HepG2 (cell line): ENCODE data around the gene SLC2A4. TPM values are rescaled to one million over a fixed set of nuclear protein-coding genes. Genes with fewer than 3 reads are reported as not detected.
A peak's percentile ranks its signal among the peaks of the same experiment; 100 is the strongest.

ENCODE experiments used
- ATF1 ChIP-seq: IDR thresholded peaks from 2 replicates; pipeline ENCODE4 v1.6.1; 2016; ENCODE audit warnings: mild to moderate bottlenecking, control low read depth
- CSRNP2 ChIP-seq: sonication (generic); formaldehyde crosslinking; conservative IDR thresholded peaks from 2 replicates; pipeline ENCODE4 v1.8.0; 2022; ENCODE audit warnings: low read depth, missing genetic modification reagents
- CTCF ChIP-seq: sonication (generic); formaldehyde crosslinking; IDR thresholded peaks from 2 replicates; pipeline ENCODE4 v1.5.0; 2020; ENCODE audit warnings: mild to moderate bottlenecking, missing genetic modification reagents, moderate library complexity
- DBP ChIP-seq: sonication (generic); formaldehyde crosslinking; IDR thresholded peaks from 2 replicates; pipeline ENCODE4 v1.4.0; 2020; ENCODE audit warnings: missing genetic modification reagents; ENCODE audit errors: not compliant biosample characterization
- GATA4 ChIP-seq: sonication (generic); IDR thresholded peaks from 2 replicates; pipeline ENCODE4 v1.6.1; 2016; ENCODE audit warnings: antibody characterized with exemption, low read depth, borderline replicate concordance
- GMEB1 ChIP-seq: sonication (generic); formaldehyde crosslinking; IDR thresholded peaks from 2 replicates; pipeline ENCODE4 v1.5.1; 2020; ENCODE audit warnings: missing genetic modification reagents, mild to moderate bottlenecking, borderline replicate concordance
- KLF12 ChIP-seq: sonication (generic); formaldehyde crosslinking; IDR thresholded peaks from 2 replicates; pipeline ENCODE4 v1.4.0; 2020; ENCODE audit warnings: missing genetic modification reagents, borderline replicate concordance
- RELA ChIP-seq: sonication (generic); formaldehyde crosslinking; IDR thresholded peaks from 2 replicates; pipeline ENCODE4 v1.4.0; 2020; ENCODE audit warnings: missing genetic modification reagents
- SP2 ChIP-seq: sonication (generic); formaldehyde crosslinking; IDR thresholded peaks from 2 replicates; pipeline ENCODE4 v1.5.1; 2020; ENCODE audit warnings: mild to moderate bottlenecking, missing genetic modification reagents
- SRSF9 ChIP-seq: fragments of 200-400 bp; formaldehyde crosslinking; IDR thresholded peaks from 2 replicates; pipeline ENCODE4 v1.6.1; 2018; ENCODE audit warnings: borderline replicate concordance, mild to moderate bottlenecking, low read depth, low read length; ENCODE audit not compliant: insufficient read depth, poor library complexity, severe bottlenecking
- TMF1 ChIP-seq: sonication (generic); formaldehyde crosslinking; IDR thresholded peaks from 2 replicates; pipeline ENCODE4 v1.8.1; 2022; ENCODE audit warnings: low read depth, missing genetic modification reagents
- ZNF333 ChIP-seq: sonication (generic); formaldehyde crosslinking; IDR thresholded peaks from 2 replicates; pipeline ENCODE4 v1.4.0; 2020; ENCODE audit warnings: mild to moderate bottlenecking, missing genetic modification reagents, borderline replicate concordance
- polyA plus RNA-seq, 8 experiments: library from polyadenylated mRNA; depleted of rRNA in 3 of 8; stranded (reverse) in 7 of 8; unstranded in 1 of 8; fragments of >200 nt; fragmentation: Illumina TruSeq in 4 of 8; extraction: Trizol in 4 of 8; gene quantifications; 2 replicates each; pipeline versions ENCODE4 v1.2.1 to v1.2.3, GENCODE V29; 2011 to 2016; ENCODE audit warnings: low read depth in 4 of 8, missing spikeins in 1 of 8, mixed read lengths in 1 of 8; ENCODE audit not compliant: insufficient read depth in 1 of 8
- total RNA-seq, 5 experiments: library from RNA; depleted of rRNA; stranded (reverse); fragments of >200 nt; fragmentation: Illumina TruSeq; extraction: Trizol; gene quantifications; 2 replicates each; pipeline ENCODE4 v1.2.3, GENCODE V29; 2016; ENCODE audit warnings: low read depth in 1 of 5
- TF ChIP-seq, protein P1 (sequence below): sonication (generic); formaldehyde crosslinking; IDR thresholded peaks from 2 replicates; pipeline ENCODE4 v1.4.0; 2020; ENCODE audit warnings: missing genetic modification reagents
- TF ChIP-seq, protein P2 (sequence below): sonication (generic); formaldehyde crosslinking; IDR thresholded peaks from 2 replicates; pipeline ENCODE4 v1.5.1; 2020; ENCODE audit warnings: mild to moderate bottlenecking, missing genetic modification reagents, borderline replicate concordance
- TF ChIP-seq, protein P3 (sequence below): sonication (generic); formaldehyde crosslinking; IDR thresholded peaks from 2 replicates; pipeline ENCODE4 v1.4.0; 2020; ENCODE audit warnings: missing genetic modification reagents

SLC2A4 gene
- total and polyA plus RNA-seq, 2 of the 13 experiments (the other 11 are each of a cell fraction or from before 2014, with no cell fraction given): 4.9 to 5.8 TPM

DNA sequence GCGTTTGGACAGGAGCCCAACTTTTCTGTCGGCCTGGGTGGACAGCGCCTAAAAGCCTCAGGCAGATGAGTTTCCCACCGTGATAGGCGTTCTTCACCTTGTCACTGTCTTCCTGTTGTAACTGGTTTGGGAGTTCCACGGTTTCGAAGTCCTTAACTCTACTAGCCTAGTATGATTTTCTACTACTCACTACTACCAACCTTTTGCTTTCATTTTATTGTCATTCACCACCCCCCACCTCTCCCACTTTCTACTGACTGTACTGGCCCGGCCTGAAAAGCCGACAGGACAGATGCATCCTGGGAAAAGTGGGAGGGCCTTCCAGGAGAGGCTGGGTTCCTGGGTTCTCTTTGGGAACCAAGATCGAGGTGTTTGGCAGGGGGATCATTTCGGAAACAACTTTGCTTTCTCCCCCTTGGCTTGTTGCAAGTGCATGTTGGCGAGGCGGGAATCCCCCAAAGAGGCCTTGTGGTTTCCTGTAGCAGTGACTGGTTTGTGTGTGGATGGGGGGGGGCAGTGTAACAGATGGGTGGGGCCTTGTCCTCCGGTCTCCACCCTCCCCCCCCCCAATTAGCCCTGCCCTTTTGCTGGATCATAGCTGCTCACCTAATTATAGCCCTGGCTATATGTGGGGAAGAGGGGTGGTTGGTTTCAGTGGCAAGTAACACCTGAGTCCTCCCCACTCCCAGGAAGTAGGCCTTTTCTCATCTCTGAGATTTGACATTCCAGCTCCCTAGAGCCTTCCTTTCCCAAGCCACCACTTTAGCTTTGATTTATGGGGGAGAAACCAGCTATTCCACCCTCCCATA, 27.3 kb downstream of the SLC2A4 start (continued):
- TF ChIP-seq, protein P1, sequence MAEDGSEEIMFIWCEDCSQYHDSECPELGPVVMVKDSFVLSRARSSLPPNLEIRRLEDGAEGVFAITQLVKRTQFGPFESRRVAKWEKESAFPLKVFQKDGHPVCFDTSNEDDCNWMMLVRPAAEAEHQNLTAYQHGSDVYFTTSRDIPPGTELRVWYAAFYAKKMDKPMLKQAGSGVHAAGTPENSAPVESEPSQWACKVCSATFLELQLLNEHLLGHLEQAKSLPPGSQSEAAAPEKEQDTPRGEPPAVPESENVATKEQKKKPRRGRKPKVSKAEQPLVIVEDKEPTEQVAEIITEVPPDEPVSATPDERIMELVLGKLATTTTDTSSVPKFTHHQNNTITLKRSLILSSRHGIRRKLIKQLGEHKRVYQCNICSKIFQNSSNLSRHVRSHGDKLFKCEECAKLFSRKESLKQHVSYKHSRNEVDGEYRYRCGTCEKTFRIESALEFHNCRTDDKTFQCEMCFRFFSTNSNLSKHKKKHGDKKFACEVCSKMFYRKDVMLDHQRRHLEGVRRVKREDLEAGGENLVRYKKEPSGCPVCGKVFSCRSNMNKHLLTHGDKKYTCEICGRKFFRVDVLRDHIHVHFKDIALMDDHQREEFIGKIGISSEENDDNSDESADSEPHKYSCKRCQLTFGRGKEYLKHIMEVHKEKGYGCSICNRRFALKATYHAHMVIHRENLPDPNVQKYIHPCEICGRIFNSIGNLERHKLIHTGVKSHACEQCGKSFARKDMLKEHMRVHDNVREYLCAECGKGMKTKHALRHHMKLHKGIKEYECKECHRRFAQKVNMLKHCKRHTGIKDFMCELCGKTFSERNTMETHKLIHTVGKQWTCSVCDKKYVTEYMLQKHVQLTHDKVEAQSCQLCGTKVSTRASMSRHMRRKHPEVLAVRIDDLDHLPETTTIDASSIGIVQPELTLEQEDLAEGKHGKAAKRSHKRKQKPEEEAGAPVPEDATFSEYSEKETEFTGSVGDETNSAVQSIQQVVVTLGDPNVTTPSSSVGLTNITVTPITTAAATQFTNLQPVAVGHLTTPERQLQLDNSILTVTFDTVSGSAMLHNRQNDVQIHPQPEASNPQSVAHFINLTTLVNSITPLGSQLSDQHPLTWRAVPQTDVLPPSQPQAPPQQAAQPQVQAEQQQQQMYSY: no peak
- TF ChIP-seq RELA (CRISPR knock-in tag): no peak
- TF ChIP-seq, protein P2, sequence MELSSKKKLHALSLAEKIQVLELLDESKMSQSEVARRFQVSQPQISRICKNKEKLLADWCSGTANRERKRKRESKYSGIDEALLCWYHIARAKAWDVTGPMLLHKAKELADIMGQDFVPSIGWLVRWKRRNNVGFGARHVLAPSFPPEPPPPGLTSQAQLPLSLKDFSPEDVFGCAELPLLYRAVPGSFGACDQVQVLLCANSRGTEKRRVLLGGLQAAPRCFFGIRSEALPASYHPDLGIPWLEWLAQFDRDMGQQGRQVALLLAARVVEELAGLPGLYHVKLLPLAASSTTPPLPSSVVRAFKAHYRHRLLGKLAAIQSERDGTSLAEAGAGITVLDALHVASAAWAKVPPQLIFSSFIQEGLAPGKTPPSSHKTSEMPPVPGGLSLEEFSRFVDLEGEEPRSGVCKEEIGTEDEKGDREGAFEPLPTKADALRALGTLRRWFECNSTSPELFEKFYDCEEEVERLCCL (CRISPR knock-in tag): no peak
- TF ChIP-seq DBP (CRISPR knock-in tag): no peak
- no peak for TF ChIP-seq KLF12 (CRISPR knock-in tag)
- TF ChIP-seq, protein P3, sequence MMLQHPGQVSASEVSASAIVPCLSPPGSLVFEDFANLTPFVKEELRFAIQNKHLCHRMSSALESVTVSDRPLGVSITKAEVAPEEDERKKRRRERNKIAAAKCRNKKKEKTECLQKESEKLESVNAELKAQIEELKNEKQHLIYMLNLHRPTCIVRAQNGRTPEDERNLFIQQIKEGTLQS (CRISPR knock-in tag): no peak
- TF ChIP-seq ZNF333 (CRISPR knock-in tag): no peak
- TF ChIP-seq GMEB1: peak; percentile 15; the same call in 1 of the 2 replicates
- TF ChIP-seq SP2 (CRISPR knock-in tag): no peak
- no peak for TF ChIP-seq ATF1
- TF ChIP-seq CSRNP2 (CRISPR knock-in tag): no peak
- no peak for TF ChIP-seq CTCF (CRISPR knock-in tag)
- no peak for TF ChIP-seq GATA4
- no peak for TF ChIP-seq TMF1 (CRISPR knock-in tag)
- TF ChIP-seq SRSF9: no peak
